GM21619 (cell line): ENCODE data around the gene MYADM.

Experiments
- ATAC-seq: cut with Tn5 transposase; IDR thresholded peaks from one replicate; pipeline ENCODE4 v1.9.1; 2021; ENCODE audit not compliant: unreplicated experiment

MYADM gene

GRCh38 chr19:53884256-53884655 is 16.6 kb downstream of the MYADM start:
- no peak for ATAC-seq

DNA sequence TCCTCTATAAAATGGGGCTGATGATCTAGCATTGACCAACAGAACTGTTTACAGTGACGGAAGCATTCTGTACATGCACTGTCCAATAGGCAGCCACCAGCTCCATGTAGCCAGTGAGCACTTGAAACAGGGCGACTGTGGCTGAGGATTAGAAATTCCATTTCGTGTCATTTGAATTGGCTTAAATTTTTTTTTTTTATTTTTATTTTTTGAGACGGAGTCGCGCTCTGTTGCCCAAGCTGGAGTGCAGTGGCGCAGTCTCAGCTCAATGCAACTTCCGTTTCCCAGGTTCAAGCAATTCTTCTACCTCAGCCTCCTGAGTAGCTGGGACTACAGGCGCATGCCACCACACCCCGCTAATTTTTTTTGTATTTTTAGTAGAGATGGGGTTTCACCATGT is 17.4 kb downstream of the MYADM start:
- ATAC-seq, result no peak

- ATAC-seq, result no peak
Observed at GRCh38 chr19:53892301-53892980, 24.8 kb downstream of the MYADM start.

DNA sequence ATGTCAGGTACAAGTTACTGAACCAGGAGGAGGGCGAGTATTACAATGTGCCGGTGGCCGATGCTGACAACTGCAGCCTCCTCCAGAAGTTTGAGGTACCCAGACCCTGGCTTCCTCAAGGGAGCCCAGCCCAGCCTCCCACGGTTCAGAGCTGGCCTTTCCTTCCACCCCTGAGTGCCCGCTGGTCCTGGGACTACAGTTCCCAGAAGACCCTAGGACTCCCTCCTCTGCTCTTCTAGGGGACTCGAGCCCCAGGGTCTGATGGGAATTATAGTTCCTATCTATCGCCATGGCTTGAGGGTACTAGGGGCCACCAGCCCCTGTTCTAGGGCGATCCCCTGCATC is 25.3 kb downstream of the MYADM start:
- no peak for ATAC-seq

- ATAC-seq, result no peak
Observed at GRCh38 chr19:53894707-53895106, 27.0 kb downstream of the MYADM start.

- ATAC-seq, result no peak
Observed at GRCh38 chr19:53896682-53897081, 29.0 kb downstream of the MYADM start.

DNA sequence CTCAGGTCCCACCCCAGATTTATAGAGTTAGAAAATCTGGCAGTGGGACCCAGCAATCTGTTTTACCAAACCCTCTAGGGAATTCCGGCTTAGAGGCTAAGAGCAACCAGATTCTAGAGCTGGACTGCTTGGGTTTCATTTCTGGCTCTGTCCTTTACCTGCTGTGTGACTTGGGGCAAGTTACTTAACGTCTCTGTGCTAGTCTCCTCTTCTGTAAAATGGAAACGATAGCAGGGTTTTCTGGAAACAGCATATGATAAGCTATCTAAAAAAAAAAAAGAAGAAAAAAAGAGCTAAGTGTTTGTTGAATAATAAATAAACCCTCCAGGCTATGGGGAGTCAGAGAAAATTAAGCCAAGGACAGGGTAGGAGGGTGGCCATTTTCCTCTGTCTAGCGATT is 29.8 kb downstream of the MYADM start:
- no peak for ATAC-seq

DNA sequence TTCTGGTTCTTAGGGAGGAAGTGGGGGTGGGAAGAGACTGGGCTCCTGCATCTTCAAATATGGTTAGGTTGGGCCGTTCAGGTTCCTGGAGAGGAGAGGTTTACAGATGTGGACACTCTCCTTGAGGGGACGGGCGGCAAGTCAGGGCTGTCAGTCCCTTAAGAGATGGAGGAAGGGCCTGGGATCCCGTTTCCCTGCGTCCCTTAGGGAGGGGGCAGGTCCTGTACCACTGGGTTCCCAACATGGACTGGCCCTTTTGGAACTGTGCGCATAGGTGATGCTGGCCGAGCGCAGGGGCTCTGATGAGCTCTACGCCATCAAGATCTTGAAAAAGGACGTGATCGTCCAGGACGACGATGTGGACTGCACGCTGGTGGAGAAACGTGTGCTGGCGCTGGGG is 30.5 kb downstream of the MYADM start:
- ATAC-seq, result no peak

GRCh38 chr19:53898636-53899341 is 31.1 kb downstream of the MYADM start:
- no peak for ATAC-seq

DNA sequence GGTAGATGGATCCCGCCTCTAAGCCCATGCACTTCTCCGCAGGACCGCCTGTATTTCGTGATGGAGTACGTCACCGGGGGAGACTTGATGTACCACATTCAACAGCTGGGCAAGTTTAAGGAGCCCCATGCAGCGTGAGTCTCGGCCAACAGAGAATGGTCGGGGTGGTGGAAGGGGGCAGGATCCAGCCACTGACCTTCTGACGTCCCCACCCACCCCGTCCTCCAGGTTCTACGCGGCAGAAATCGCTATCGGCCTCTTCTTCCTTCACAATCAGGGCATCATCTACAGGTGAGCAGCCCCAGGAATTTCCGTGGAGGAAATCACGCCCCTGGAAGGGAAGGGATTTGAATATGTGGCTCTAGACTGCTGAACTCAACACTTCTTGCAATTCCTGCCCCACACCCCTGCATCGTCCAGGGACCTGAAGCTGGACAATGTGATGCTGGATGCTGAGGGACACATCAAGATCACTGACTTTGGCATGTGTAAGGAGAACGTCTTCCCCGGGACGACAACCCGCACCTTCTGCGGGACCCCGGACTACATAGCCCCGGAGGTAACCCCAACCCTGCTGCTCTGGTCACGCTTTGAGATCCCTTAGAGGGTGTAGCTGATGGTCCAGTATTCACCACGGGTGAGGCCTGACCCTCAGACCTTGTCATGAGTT is 32.6 kb downstream of the MYADM start:
- ATAC-seq, result no peak

DNA sequence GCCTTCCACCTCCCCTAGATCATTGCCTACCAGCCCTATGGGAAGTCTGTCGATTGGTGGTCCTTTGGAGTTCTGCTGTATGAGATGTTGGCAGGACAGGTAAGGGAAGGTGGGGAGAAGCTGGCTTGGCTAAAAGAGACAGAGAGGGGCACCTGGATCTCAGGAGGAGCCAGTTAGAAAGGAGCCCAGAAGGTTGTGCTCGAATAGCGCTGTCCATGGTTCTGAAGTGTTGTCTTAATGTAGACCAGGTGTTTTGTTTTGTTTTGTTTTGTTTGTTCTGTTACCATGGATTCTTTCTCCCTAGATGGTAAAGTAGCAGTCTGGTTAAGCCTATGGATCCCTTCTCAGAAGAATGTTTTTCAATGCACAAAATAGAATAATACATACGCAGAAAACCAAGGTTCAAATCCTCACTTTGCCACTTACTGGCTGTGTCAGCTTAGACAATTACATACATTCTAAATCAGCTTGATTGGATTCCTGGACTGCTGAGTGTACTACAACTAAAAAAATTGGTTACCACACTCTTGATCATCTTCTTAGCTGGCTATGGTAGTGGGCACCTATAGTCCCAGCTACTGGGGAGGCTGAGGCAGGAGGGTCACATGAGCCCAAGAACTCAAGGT is 35.5 kb downstream of the MYADM start:
- ATAC-seq, result no peak

GRCh38 chr19:53904909-53905308 is 37.2 kb downstream of the MYADM start:
- ATAC-seq, result no peak

- ATAC-seq, result no peak
Observed at GRCh38 chr19:53905787-53906186, 38.1 kb downstream of the MYADM start.

- no peak for ATAC-seq
Observed at GRCh38 chr19:53906211-53907192, 38.8 kb downstream of the MYADM start.

- ATAC-seq, result no peak
Observed at GRCh38 chr19:53907193-53907581, 39.5 kb downstream of the MYADM start.

GRCh38 chr19:53907690-53908089 is 40.0 kb downstream of the MYADM start:
- no peak for ATAC-seq

DNA sequence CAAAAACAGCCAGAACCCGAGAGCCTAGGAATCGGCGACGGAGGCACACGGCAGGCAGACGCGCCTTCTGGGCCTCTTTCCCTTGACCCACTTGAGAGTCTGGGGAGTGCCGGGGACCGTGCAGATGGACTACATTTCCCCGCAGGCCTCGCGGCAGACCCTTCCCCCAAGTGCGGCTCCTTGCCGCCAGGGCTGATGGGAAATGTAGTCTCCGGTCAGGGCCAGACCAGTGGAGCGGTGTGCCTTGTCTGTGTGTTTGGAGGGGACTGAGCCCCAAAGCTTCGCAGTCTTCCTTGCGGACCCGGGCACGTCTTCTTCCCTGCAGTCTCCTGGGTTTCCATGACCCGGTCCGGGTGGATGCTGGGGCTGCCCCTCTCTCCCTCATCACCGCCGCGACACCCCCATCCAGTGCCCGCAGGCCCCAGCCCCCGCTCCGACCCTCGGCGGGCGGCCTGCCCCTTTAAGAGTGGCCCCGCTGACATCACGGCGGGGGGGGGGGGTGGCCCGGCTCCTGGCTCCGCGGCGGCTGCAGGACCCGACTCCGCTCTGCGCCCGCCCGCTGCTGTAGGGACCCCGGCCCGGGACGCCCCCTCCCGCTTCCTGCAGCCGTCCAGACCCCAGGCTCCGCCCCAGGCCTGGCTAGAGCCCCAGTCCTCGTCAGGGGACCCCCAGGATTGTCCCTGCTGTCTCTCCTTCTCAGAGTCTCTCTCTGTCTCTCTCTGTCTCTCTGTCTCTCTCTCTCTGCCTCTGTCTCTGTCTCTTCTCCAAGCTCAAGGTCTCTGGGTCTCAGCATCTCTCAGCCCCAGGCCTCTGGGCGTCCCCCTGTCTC is 40.6 kb downstream of the MYADM start:
- ATAC-seq, result no peak

GRCh38 chr19:53908935-53909415 is 41.3 kb downstream of the MYADM start, which contains the start of gene CACNG7:
CACNG7 (plus strand) TSS chr19:53909278; CDS start chr19:53912832, 3,554 bp downstream.
- ATAC-seq, result no peak

GRCh38 chr19:53909471-53910169 is 41.9 kb downstream of the MYADM start:
- no peak for ATAC-seq
